ENCODE measurements around the gene HAPLN3.

Gene HAPLN3

GRCh38 chr15:88911766-88912118, 16.4 kb upstream of the HAPLN3 start:
- no peak for DNase-seq (ENCODE audit: low read depth in 2 of 2)

- DNase-seq (ENCODE audit: low read depth in 2 of 2), result no peak
Measured at GRCh38 chr15:88909956-88910831, 14.8 kb upstream of the HAPLN3 start.

GRCh38 chr15:88908697-88909621, 13.6 kb upstream of the HAPLN3 start:
- DNase-seq (ENCODE audit: low read depth in 2 of 2), result no peak

- no peak for DNase-seq (ENCODE audit: low read depth in 2 of 2)
Measured at GRCh38 chr15:88908123-88908522, 12.8 kb upstream of the HAPLN3 start.

- no peak for DNase-seq (ENCODE audit: low read depth in 2 of 2)
Measured at GRCh38 chr15:88907111-88907510, 11.8 kb upstream of the HAPLN3 start.

GRCh38 chr15:88906551-88906950, 11.2 kb upstream of the HAPLN3 start:
- DNase-seq (ENCODE audit: low read depth in 2 of 2), result no peak

- DNase-seq (ENCODE audit: low read depth in 2 of 2), result no peak
Measured at GRCh38 chr15:88906130-88906529, 10.8 kb upstream of the HAPLN3 start.

- DNase-seq (ENCODE audit: low read depth in 2 of 2), result no peak
Measured at GRCh38 chr15:88905576-88905975, 10.2 kb upstream of the HAPLN3 start.

- peak in 1 of 2 experiments; percentile 53 for DNase-seq (ENCODE audit: low read depth in 2 of 2)
Measured at GRCh38 chr15:88904624-88905327, 9.4 kb upstream of the HAPLN3 start.

GRCh38 chr15:88904257-88904623, 8.9 kb upstream of the HAPLN3 start:
- DNase-seq (ENCODE audit: low read depth in 2 of 2), result no peak

- DNase-seq (ENCODE audit: low read depth in 2 of 2), result no peak
Measured at GRCh38 chr15:88902846-88903245, 7.5 kb upstream of the HAPLN3 start.

- no peak for DNase-seq (ENCODE audit: low read depth in 2 of 2)
Measured at GRCh38 chr15:88902221-88902835, 7.0 kb upstream of the HAPLN3 start.

- DNase-seq (ENCODE audit: low read depth in 2 of 2), result no peak
Measured at GRCh38 chr15:88901508-88902220, 6.3 kb upstream of the HAPLN3 start.

GRCh38 chr15:88900982-88901418, 5.7 kb upstream of the HAPLN3 start:
- DNase-seq (ENCODE audit: low read depth in 2 of 2), result no peak

GRCh38 chr15:88900309-88900981, 5.1 kb upstream of the HAPLN3 start:
- DNase-seq (ENCODE audit: low read depth in 2 of 2), result no peak

- DNase-seq (ENCODE audit: low read depth in 2 of 2), result no peak
Measured at GRCh38 chr15:88899251-88899650, 3.9 kb upstream of the HAPLN3 start.

- DNase-seq (ENCODE audit: low read depth in 2 of 2), result no peak
Measured at GRCh38 chr15:88898736-88899135, 3.4 kb upstream of the HAPLN3 start.

GRCh38 chr15:88897456-88898194, 2.3 kb upstream of the HAPLN3 start:
- peak in 1 of 2 experiments; percentile 50 for DNase-seq (ENCODE audit: low read depth in 2 of 2)

GRCh38 chr15:88897142-88897455, 1.8 kb upstream of the HAPLN3 start:
- DNase-seq (ENCODE audit: low read depth in 2 of 2), result no peak

Data from fibroblast of skin of left quadriceps (primary cell).